HG02678 (cell line): ENCODE measurements around the gene HLA-DMB.

ENCODE experiments used
- ATAC-seq: cut with Tn5 transposase; IDR thresholded peaks from one replicate; pipeline ENCODE4 v1.9.1; 2021; ENCODE audit warnings: mild to moderate bottlenecking, moderate library complexity; ENCODE audit not compliant: unreplicated experiment

The HLA-DMB gene

GRCh38 chr6:32972353-32973143 is 31.7 kb upstream of the HLA-DMB start:
- no peak for ATAC-seq

GRCh38 chr6:32971581-32972352 is 30.9 kb upstream of the HLA-DMB start:
- ATAC-seq = peak; percentile 54

GRCh38 chr6:32971242-32971580 is 30.4 kb upstream of the HLA-DMB start:
- no peak for ATAC-seq

- no peak for ATAC-seq
Observed at GRCh38 chr6:32970413-32971241, 29.8 kb upstream of the HLA-DMB start.

GRCh38 chr6:32969685-32970412 is 29.0 kb upstream of the HLA-DMB start:
- ATAC-seq = no peak

- no peak for ATAC-seq
Observed at GRCh38 chr6:32968867-32969684, 28.2 kb upstream of the HLA-DMB start.

GRCh38 chr6:32968093-32968866 is 27.5 kb upstream of the HLA-DMB start, which contains the start of gene BRD2:
BRD2 (plus strand) TSS chr6:32968594; CDS start chr6:32972899, 4,305 bp downstream.
- ATAC-seq = peak; percentile 41

- no peak for ATAC-seq
Observed at GRCh38 chr6:32967151-32968091, 26.6 kb upstream of the HLA-DMB start.

GRCh38 chr6:32964776-32965175 is 23.9 kb upstream of the HLA-DMB start:
- no peak for ATAC-seq

GRCh38 chr6:32963866-32964265 is 23.0 kb upstream of the HLA-DMB start:
- ATAC-seq = no peak

GRCh38 chr6:32962213-32962826 is 21.5 kb upstream of the HLA-DMB start:
- no peak for ATAC-seq

GRCh38 chr6:32960563-32960962 is 19.7 kb upstream of the HLA-DMB start:
- ATAC-seq = no peak

- ATAC-seq = no peak
Observed at GRCh38 chr6:32956176-32956575, 15.3 kb upstream of the HLA-DMB start.

- no peak for ATAC-seq
Observed at GRCh38 chr6:32954986-32955802, 14.4 kb upstream of the HLA-DMB start.

GRCh38 chr6:32954267-32954666 is 13.4 kb upstream of the HLA-DMB start:
- ATAC-seq = no peak

GRCh38 chr6:32953775-32954174 is 12.9 kb upstream of the HLA-DMB start:
- no peak for ATAC-seq
